ENCODE measurements around the gene PRCP.

DNA sequence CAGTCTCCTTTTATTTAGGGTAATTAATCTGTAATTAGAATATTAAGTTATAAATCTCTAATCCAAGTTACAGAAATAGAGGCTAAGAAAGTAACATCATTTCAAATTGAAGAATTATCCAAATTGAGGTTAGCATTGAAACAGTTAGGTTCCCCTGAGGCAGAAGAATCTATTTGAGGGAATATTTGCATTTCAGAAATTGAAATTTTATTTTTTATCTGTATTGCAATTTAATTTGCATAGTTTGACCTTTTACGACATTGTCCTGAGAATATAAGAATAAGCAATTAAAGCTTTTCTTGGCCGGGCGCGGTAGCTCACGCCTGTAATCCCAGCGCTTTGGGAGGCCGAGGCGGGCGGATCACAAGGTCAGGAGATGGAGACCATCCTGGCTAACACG is 28.9 kb upstream of the PRCP start:
- TF ChIP-seq RAD21 (IDR thresholded peaks at IDR 0.05) = no peak
- TF ChIP-seq, protein P1, sequence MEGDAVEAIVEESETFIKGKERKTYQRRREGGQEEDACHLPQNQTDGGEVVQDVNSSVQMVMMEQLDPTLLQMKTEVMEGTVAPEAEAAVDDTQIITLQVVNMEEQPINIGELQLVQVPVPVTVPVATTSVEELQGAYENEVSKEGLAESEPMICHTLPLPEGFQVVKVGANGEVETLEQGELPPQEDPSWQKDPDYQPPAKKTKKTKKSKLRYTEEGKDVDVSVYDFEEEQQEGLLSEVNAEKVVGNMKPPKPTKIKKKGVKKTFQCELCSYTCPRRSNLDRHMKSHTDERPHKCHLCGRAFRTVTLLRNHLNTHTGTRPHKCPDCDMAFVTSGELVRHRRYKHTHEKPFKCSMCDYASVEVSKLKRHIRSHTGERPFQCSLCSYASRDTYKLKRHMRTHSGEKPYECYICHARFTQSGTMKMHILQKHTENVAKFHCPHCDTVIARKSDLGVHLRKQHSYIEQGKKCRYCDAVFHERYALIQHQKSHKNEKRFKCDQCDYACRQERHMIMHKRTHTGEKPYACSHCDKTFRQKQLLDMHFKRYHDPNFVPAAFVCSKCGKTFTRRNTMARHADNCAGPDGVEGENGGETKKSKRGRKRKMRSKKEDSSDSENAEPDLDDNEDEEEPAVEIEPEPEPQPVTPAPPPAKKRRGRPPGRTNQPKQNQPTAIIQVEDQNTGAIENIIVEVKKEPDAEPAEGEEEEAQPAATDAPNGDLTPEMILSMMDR (IDR thresholded peaks at IDR 0.05; ENCODE audit: low read depth, low read length, missing input control) = no peak
- no peak for TF ChIP-seq FOXA1 (IDR thresholded peaks at IDR 0.05)
- TF ChIP-seq GABPA (IDR thresholded peaks at IDR 0.05 in 1 of 2, conservative IDR thresholded peaks at IDR 0.05 in 1 of 2) = no peak
- TF ChIP-seq HNF4G (IDR thresholded peaks at IDR 0.05) = no peak
- TF ChIP-seq, protein P2, sequence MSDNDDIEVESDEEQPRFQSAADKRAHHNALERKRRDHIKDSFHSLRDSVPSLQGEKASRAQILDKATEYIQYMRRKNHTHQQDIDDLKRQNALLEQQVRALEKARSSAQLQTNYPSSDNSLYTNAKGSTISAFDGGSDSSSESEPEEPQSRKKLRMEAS (IDR thresholded peaks at IDR 0.05) = no peak
- no peak for TF ChIP-seq RXRA (IDR thresholded peaks at IDR 0.05)
